ENCODE results near the gene SBK1.
"Not testable (repeated sequence)": the region's sequence is repeated elsewhere in the genome, so short reads cannot be mapped to it uniquely, and the experiment has no call there.

Gene SBK1
- 7.0 to 11.5 reads per million in 2 donors for total RNA-seq

DNA sequence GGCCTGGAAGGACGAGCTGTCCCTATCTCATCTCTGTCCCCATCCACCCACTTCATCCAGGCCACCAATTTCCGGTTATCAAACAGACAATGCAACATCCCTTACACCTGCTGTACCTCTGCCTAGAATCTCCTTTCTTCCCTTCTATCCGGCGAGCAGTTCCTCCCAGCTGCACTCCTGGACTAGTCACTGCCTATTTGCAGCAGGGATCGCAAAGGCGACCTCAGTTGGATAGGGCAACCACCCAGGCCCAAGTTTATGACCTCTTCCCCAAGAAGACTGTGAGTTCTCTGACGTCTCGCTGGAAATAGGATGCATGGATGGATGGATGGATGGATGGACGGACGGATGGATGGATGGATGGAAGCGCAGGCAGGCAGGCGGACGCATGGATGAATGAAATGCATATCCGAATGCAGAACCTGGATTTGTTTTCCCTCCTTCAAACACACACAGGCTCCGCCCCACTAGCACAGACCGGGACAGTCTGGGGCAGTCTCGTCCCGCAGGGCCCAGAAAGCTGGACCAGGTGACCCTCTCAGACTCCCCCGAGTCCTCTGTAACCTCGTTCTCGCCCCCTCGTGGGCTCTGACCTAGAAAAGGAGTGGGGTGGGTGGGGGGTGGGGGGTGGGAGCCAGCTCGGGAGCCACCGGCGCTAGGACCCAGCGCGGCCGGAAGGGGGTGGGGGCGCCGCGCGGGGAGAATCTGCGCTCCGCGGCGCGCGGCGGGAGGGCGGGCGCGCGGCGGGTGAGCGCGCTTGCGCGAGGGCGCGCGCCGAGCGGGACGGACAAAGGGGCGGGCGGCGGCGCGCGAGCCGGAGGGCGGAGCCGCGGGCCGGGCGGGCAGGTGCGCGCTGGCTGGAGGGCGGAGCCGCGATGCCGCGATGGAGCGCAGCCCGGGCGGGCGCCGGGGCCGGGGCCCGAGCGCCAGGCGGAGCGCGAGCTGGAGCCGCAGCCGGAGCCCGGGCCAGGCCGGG lies at the start of gene SBK1:
TSS of gene SBK1 (plus strand) at position 875 of the 976 bp plus-strand sequence. CDS start 24,867 bp downstream, outside the sequence.
- DNase-seq, result peak; percentile 69 to 92 (median 79)

DNA sequence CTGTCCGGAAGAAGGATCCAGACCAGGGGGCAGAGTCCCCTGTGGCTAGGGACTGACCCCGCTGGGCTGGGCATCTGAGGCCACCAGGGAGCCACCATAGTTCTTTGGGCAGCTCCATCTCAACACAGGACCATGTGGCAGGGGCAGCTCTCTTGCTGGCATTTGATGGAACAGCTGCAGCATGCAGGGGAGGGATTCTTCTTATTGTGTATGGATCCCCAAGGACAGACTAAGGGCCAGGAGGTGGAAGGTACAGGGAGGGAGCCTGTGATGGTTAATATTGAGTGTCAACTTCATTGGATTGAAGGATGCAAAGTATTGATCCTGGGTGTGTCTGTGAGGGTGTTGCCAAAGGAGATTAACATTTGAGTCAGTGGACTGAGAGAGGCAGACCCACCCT lies 42.8 kb upstream of the SBK1 start:
- DNase-seq, result not testable (repeated sequence)

GRCh38 chr16:28250999-28251398 lies 41.3 kb upstream of the SBK1 start:
- DNase-seq, result no peak

GRCh38 chr16:28254158-28254557 lies 38.2 kb upstream of the SBK1 start:
- DNase-seq, result no peak

DNA sequence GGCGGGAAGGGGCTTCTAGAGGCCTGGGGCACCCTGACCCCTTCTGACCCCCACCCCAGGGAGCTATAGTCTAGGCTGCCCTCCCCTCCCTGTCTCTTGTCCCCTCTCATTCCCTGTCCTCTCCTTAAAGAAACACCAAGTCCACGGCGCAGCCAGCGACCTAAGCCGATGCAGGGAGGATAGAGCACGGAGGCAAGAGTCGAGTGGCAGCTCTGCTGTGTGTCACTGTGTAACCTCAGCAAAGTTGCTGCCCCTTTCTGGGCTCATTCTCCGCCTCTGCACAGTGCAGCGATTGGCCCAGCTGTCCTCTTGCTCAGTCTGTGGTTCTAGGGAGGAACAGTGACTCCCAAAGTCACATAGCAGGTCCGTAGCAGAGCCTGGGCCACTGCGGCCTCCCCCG lies 36.5 kb upstream of the SBK1 start:
- no peak for DNase-seq

DNA sequence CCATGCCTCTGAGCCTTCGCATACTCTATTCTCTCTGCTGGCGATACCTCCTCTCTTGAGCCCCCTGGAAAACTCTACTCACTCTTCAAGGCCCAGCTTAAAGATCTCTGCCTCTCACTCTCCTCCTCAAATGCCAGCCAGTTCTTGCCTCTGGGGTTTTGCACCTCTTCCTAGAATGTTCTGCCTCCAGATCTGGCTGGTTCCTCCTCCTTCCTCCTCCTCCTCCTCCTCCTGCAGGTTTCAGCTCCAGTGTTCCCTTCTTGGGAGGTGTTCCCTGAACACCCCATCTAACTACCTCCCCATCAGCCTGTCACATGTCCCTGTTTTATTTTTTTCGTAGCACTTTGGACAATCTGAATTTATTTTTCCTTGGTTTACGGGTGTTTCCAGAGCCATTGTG lies 35.1 kb upstream of the SBK1 start:
- no peak for DNase-seq

- DNase-seq, result no peak
Measured at GRCh38 chr16:28258567-28258966, 33.8 kb upstream of the SBK1 start.

DNA sequence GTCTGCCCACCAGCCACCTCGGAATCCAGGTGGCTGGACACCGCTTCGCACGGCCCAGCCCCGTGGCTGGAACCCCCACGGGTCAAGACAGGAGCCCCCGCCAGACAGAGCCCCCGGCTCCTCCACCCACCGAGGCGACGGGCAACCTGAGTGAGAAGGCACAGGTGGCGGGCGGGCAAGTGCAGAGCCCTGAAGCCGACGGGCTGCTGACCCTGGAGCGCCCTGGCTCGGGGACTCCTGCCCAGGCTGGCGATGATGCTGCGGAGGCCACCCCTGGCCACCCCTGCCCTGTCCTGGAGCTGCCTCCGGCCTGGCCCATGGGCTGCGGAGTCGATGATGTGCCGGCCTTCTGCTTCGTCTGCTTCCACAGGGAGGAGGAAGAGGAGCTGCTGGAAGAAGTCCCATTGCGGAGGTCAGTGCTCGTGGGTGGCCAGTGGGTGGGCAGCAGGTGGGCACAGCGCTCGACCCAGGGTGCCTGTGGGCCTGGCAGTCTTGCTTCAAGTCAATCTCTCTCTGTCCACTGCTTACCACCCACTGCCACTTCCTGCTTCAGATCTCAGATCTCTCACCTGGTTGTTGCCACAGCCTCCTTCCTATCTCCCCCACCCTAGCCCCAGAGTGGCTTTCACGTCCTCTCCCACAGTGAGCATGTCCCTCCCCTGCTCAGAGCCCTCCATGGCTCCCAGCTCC lies 33.1 kb upstream of the SBK1 start:
- DNase-seq, result peak in 1 of 5 experiments; percentile 14

DNA sequence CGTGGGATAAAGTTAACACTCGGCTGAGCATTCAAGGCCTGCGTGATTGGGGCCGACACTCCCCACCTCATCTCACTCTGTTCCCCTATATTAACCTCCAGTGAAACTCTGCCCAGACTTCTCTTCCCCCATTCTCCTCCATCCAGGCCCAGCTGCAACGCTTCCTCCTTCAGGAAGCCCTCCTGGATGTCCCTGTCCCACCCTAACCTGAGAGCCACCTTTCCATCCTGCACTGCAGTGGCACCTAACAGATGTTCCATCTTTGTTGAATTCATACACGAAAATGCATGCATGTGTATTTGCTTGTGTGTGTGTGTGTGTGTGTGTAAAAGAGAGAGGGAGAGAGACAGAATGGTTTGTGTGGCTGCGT lies 32.6 kb upstream of the SBK1 start:
- DNase-seq, result no peak

- no peak for DNase-seq
Measured at GRCh38 chr16:28260193-28260592, 32.1 kb upstream of the SBK1 start.

DNA sequence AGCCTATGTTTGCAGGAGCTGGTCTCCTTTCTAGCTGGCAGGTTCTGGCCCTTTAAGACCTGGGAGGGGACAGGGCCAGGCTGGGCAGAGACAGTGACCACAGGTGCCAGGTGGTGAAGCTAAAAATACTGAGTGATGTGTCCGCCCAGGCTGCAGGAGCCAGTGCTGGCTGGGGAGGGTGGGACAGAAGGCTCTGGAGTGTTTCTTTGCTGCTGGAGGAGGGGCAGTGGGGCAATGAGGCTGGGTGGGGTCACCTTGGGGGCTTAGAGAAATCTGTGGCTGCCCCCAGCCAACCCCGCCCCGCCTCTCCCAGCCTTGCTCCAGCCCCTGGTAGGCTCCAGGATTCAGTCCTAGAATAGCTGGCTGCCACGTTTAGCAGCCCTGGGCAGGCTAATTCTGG lies 30.4 kb upstream of the SBK1 start:
- DNase-seq, result no peak

- no peak for DNase-seq
Measured at GRCh38 chr16:28263305-28263704, 29.0 kb upstream of the SBK1 start.

- no peak for DNase-seq
Measured at GRCh38 chr16:28264656-28265055, 27.7 kb upstream of the SBK1 start.

DNA sequence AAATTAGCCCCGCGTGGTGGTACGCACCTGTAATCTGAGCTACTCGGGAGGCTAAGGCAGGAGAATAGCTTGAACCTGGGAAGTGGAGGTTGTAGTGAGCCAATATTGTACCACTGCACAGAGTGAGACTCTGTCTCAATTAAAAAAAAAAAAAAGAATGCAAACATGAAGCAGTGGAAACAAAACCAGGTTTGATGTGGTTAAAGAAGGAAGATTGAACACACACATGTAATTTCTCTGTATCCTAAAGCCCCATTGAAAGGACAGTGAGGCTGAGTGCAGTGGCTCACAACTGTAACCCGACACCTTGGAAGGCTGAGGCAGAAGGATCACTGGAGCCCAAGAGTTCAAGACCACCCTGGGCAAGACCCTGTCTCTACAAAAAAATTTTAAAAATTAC lies 26.5 kb upstream of the SBK1 start:
- DNase-seq, result no peak

- no peak for DNase-seq
Measured at GRCh38 chr16:28267356-28267755, 25.0 kb upstream of the SBK1 start.

GRCh38 chr16:28273511-28273910 lies 18.8 kb upstream of the SBK1 start:
- DNase-seq, result no peak

DNA sequence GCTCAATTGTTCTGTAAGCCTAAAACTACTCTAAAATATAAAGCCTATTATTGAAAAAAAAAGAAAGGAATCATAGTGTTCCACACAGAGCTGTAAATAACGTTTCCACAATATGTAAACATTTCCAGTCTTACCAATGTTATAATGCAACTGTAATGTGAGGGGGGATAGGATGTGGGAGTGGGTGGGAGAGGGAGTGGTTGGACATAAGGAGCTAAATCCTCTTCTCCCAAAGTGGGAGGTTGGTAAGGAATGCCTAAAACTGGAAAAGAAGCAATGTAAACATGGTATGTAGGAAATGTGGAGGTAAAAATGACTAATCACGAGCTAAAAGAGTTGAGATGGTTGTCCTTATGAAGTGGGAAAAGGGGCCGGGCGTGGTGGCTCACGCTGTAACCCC lies 17.6 kb upstream of the SBK1 start:
- DNase-seq, result no peak

- no peak for DNase-seq
Measured at GRCh38 chr16:28276301-28276700, 16.0 kb upstream of the SBK1 start.

GRCh38 chr16:28277537-28278388 lies 14.6 kb upstream of the SBK1 start:
- peak; percentile 69 to 77 (median 73) for DNase-seq

DNA sequence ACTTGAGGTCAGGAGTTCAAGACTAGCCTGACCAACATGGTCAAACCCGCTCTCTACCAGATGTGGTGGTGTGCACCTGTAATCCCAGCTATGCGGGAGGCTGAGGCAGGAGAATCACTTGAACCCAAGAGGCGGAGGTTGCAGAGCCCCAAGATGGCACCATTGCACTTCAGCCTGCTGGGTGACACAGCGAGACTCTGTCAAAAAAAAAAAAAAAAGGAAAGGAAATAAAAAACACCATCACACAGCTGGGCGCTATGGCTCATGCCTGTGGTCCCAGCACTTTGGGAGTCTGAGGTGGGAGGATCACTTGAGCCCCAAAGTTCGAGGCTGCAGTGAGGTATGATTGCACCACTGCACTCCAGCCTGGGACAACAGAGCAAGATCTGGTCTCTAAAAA lies 13.3 kb upstream of the SBK1 start:
- DNase-seq, result peak in 1 of 5 experiments; percentile 35

- peak in 1 of 5 experiments; percentile 17 for DNase-seq
Measured at GRCh38 chr16:28280881-28281836, 11.2 kb upstream of the SBK1 start.

- DNase-seq, result no peak
Measured at GRCh38 chr16:28282045-28282444, 10.3 kb upstream of the SBK1 start.
